MV-4-11 (cell line): ENCODE results near the gene GPANK1.
A peak's percentile ranks its signal among the peaks of the same experiment; 100 is the strongest.

Source experiments
- DNase-seq: peaks from one replicate; lab custom pipeline; 2025; lab: John Stamatoyannopoulos, UW

The GPANK1 gene

GRCh38 chr6:31691078-31691463, 26.3 kb upstream of the GPANK1 start:
- DNase-seq: no peak

- DNase-seq: no peak
These were observed 25.7 kb upstream of the GPANK1 start for GRCh38 chr6:31690231-31691077.

GRCh38 chr6:31689249-31690110, 24.7 kb upstream of the GPANK1 start:
- DNase-seq: no peak

GRCh38 chr6:31687860-31688693, 23.3 kb upstream of the GPANK1 start:
- DNase-seq: no peak

- DNase-seq: no peak
These were observed 22.5 kb upstream of the GPANK1 start for GRCh38 chr6:31687321-31687720.

- no peak for DNase-seq
These were observed 21.7 kb upstream of the GPANK1 start for GRCh38 chr6:31686483-31686882.

GRCh38 chr6:31683591-31683990, 18.8 kb upstream of the GPANK1 start:
- DNase-seq: no peak

GRCh38 chr6:31681135-31681671, 16.4 kb upstream of the GPANK1 start:
- peak; percentile 11 for DNase-seq

GRCh38 chr6:31680226-31681134, 15.7 kb upstream of the GPANK1 start, which contains the start of gene LY6G5C:
LY6G5C (minus strand) TSS chr6:31681067; CDS start chr6:31680373, 694 bp downstream.
- DNase-seq: peak; percentile 71

GRCh38 chr6:31677955-31678354, 13.2 kb upstream of the GPANK1 start:
- DNase-seq: no peak

- peak; percentile 2 for DNase-seq
These were observed 12.1 kb upstream of the GPANK1 start for GRCh38 chr6:31676904-31677303.

GRCh38 chr6:31676322-31676903, 11.6 kb upstream of the GPANK1 start:
- DNase-seq: peak; percentile 38

- DNase-seq: no peak
These were observed 4.9 kb upstream of the GPANK1 start, which contains the start of gene LY6G5B for GRCh38 chr6:31669676-31670075. LY6G5B (plus strand) TSS chr6:31669976; CDS start chr6:31670951, 975 bp downstream.

- no peak for DNase-seq
These were observed 1.7 kb upstream of the GPANK1 start for GRCh38 chr6:31666337-31666965.

- peak; percentile 98 for DNase-seq
These were observed 922 bp upstream of the GPANK1 start, which contains the start of gene CSNK2B for GRCh38 chr6:31665501-31666336. CSNK2B (plus strand) TSS chr6:31666080; CDS start chr6:31666832, 752 bp downstream.

- peak; percentile 48 for DNase-seq
These were observed 622 bp downstream of the GPANK1 start for GRCh38 chr6:31663961-31664789.

GRCh38 chr6:31663126-31663960, 1.5 kb downstream of the GPANK1 start:
- DNase-seq: peak; percentile 10
